Panc1 (cell line): ENCODE measurements around the gene MLKL.

Experiments
- CTCF ChIP-seq: fragments of 450-650 bp; IDR thresholded peaks from 2 replicates; pipeline ENCODE4 v1.5.1; 2017; ENCODE audit warnings: mild to moderate bottlenecking
- POLR2AphosphoS5 ChIP-seq: IDR thresholded peaks from 2 replicates; pipeline ENCODE4 v1.6.1; 2012; ENCODE audit warnings: mild to moderate bottlenecking, low read depth, low read length, moderate library complexity
- REST ChIP-seq, 2 experiments: IDR thresholded peaks; 2 replicates each; pipeline ENCODE4 v1.6.1; 2011 to 2012; ENCODE audit warnings: low read depth in 2 of 2, control low read depth in 1 of 2, low read length in 1 of 2, mild to moderate bottlenecking in 1 of 2, moderate library complexity in 1 of 2; ENCODE audit not compliant: insufficient read depth in 1 of 2
- TCF7L2 ChIP-seq: IDR thresholded peaks from 2 replicates; pipeline ENCODE4 v1.6.1; 2011; ENCODE audit warnings: mild to moderate bottlenecking, low read depth, low read length, inconsistent platforms

- TF ChIP-seq CTCF: no peak
- TF ChIP-seq TCF7L2: no peak
- no peak for TF ChIP-seq POLR2AphosphoS5
- no peak for TF ChIP-seq REST (IDR thresholded peaks at IDR 0.05; ENCODE audit: insufficient read depth in 1 of 2, low read depth in 2 of 2, low read length in 1 of 2)
Observed at GRCh38 chr16:74700116-74700437, 585 bp downstream of the MLKL start.
